Transverse colon (tissue), 4 donors: ENCODE measurements around the gene RCCD1. TPM values are rescaled to one million over a fixed set of nuclear protein-coding genes. Genes with fewer than 3 reads are reported as not detected.

Experiments
- DNase-seq: peaks from one replicate; pipeline ENCODE4 v3.0.0-alpha.2; 2019
- H3K27ac ChIP-seq, 4 donors: fragments of 200-600 bp; sonication (generic); 2 replicates each; pipeline ENCODE4 v1.5.1; 2016 to 2018; ENCODE audit warnings: inconsistent platforms in 4 of 4
- H3K27me3 ChIP-seq: fragments of 200-600 bp; sonication (generic); 2 replicates; pipeline ENCODE4 v1.5.1; 2017; ENCODE audit warnings: inconsistent platforms
- H3K36me3 ChIP-seq, 4 donors: fragments of 200-600 bp; sonication (generic); 2 replicates each; pipeline ENCODE4 v1.5.1; 2017 to 2019; ENCODE audit warnings: inconsistent platforms in 4 of 4
- H3K4me1 ChIP-seq, 4 donors: fragments of 200-600 bp; sonication (generic); 2 replicates each; pipeline ENCODE4 v1.5.1; 2017 to 2020; ENCODE audit warnings: inconsistent platforms in 4 of 4
- H3K4me3 ChIP-seq, 4 donors: fragments of 200-600 bp; sonication (generic); 1 replicate in 1 of 4; 2 replicates in 3 of 4; pipeline versions ENCODE4 v1.5.1 to v1.6.1; 2017 to 2019; ENCODE audit warnings: inconsistent platforms in 4 of 4
- H3K9me3 ChIP-seq, 2 donors: fragments of 200-600 bp; sonication (generic); 2 replicates each; pipeline ENCODE4 v1.5.1; 2017 to 2019; ENCODE audit warnings: inconsistent platforms in 2 of 2
- EP300 ChIP-seq: sonication (generic); formaldehyde crosslinking; IDR thresholded peaks from one replicate; pipeline ENCODE4 v1.6.1; 2017; ENCODE audit warnings: antibody characterized with exemption, low read depth
- POLR2A ChIP-seq: fragments of 450-650 bp; IDR thresholded peaks from one replicate; pipeline ENCODE4 v1.6.1; 2016; ENCODE audit warnings: antibody characterized with exemption, mild to moderate bottlenecking, moderate library complexity
- POLR2AphosphoS5 ChIP-seq, 3 donors: sonication (generic); formaldehyde crosslinking; IDR thresholded peaks; one replicate each; pipeline ENCODE4 v1.6.1; 2016; ENCODE audit warnings: antibody characterized with exemption in 3 of 3
- WGBS, 2 donors: methylation state at CpG; one replicate each; pipeline ENCODE4 v1.1.5; 2018; ENCODE audit warnings: low coverage in 1 of 2; 5-methylcytosine and 5-hydroxymethylcytosine counted together
- in situ Hi-C, 4 donors: fragments of 200-750 bp; cut with MboI; loops; one replicate each; pipeline versions ENCODE4 v1.15.0 to v1.15.1; 2017; ENCODE audit warnings: low sequenced_read_pairs in 3 of 4, low pct_ligation_motif_present in 1 of 4, low pct_unique_long_range_greater_than_20kb in 1 of 4
- intact Hi-C: fragments of 100-400 bp; cut with DNase I; formaldehyde crosslinking; loops from one replicate; pipeline ENCODE4 v1.15.1; 2023; ENCODE audit warnings: low total_unique reads
- total RNA-seq, 4 donors: library from RNA; depleted of rRNA; stranded (reverse); fragments of >200 nt; gene quantifications; one replicate each; pipeline ENCODE4 v1.1.0, GENCODE V29; 2016
- TF ChIP-seq, protein P1 (sequence below), 5 experiments: fragments of 200-600 bp in 3 of 5; fragments of 450-650 bp in 2 of 5; sonication (generic) in 3 of 5; IDR thresholded peaks; 1 replicate in 2 of 5; 2 replicates in 3 of 5; pipeline ENCODE4 v1.5.1; 2016 to 2017; ENCODE audit warnings: antibody characterized with exemption in 5 of 5, inconsistent platforms in 3 of 5, mild to moderate bottlenecking in 2 of 5, moderate library complexity in 1 of 5

Gene RCCD1
- total RNA-seq, 4 donors from 2014 or later, result 13.1 to 438 (median 16.2) TPM

DNA sequence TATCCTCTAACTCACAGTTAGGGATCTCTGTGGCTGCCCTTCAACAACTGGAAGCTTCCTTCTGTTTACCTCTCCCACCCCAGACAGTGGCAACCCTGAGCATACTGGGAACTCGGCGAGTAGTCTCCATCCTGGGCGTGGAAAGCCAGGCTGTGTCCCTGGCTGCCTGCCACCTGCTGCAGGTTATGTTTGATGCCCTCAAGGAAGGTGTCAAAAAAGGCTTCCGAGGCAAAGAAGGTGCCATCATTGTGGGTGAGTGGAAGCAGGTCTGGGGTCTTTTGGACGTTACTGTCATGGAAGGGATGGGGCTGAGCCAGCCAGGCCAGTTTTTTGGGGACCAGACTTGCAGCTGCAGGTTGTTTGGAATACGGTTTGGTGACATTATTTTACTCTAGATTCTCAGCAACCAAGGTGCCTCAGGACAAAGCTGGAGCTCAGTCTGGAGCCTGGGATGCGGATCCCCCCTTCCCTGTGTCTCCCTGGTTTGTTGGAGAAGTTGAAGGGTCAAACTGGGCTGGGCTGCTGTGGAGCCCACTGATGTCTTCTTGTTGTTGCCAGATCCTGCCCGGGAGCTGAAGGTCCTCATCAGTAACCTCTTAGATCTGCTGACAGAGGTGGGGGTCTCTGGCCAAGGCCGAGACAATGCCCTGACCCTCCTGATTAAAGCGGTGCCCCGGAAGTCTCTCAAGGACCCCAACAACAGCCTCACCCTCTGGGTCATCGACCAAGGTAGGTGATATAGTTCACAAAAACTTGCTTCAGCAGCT, 12.1 kb upstream of the RCCD1 start:
- Histone ChIP-seq H3K9me3 (no peaks in the 10 kb centered on the region), H3K4me1 (no peaks in the 10 kb centered on the region), H3K4me3 (no peak overlapping the region), H3K27me3 (no peaks in the 10 kb centered on the region), H3K36me3 (peaks cover 0 to 62% (median 33%) of the 10 kb centered on the region in 4 donors), H3K27ac (no peak overlapping the region)
- DNase-seq, result no peak
- WGBS, 2 donors, result 91% methylated on average over 10 of the region's 12 CpGs; no CpG with 5 or more reads in 1 of the 2 donors
- in situ Hi-C loops, result no loop called here
- intact Hi-C loops, result no loop called here
- TF ChIP-seq, protein P1, sequence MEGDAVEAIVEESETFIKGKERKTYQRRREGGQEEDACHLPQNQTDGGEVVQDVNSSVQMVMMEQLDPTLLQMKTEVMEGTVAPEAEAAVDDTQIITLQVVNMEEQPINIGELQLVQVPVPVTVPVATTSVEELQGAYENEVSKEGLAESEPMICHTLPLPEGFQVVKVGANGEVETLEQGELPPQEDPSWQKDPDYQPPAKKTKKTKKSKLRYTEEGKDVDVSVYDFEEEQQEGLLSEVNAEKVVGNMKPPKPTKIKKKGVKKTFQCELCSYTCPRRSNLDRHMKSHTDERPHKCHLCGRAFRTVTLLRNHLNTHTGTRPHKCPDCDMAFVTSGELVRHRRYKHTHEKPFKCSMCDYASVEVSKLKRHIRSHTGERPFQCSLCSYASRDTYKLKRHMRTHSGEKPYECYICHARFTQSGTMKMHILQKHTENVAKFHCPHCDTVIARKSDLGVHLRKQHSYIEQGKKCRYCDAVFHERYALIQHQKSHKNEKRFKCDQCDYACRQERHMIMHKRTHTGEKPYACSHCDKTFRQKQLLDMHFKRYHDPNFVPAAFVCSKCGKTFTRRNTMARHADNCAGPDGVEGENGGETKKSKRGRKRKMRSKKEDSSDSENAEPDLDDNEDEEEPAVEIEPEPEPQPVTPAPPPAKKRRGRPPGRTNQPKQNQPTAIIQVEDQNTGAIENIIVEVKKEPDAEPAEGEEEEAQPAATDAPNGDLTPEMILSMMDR (IDR thresholded peaks at IDR 0.05), result no peak
- no peak for TF ChIP-seq POLR2A
- TF ChIP-seq EP300, result no peak

DNA sequence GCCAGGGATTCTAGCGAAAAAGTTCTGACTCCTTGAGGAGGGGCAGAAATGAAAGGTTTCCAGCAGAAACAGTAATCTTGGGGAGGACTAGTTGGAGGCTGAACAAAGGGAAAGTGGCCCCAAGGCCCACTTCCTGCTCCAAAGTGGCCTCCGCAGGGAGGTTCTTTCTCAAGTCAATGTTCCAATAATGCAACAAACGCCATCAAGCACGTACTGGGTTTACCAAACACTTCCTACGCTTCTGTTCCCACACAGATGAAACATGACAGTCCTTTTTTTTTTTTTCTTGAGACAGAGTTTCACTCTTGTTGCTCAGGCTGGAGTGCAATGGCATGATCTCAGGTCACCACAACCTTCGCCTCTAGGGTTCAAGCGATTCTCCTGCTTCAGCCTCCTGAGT, 9.6 kb upstream of the RCCD1 start:
- WGBS, 2 donors, result 95 to 96% methylated on average over 3 to 7 of the region's 7 CpGs
- in situ Hi-C loops, result no loop called here
- Histone ChIP-seq H3K4me1 (peaks cover 0 to 4% (median 2%) of the 10 kb centered on the region in 4 donors), H3K36me3 (peaks cover 0 to 60% (median 28%) of the 10 kb centered on the region in 4 donors), H3K9me3 (no peaks in the 10 kb centered on the region), H3K27me3 (no peaks in the 10 kb centered on the region), H3K4me3 (no peak overlapping the region), H3K27ac (no peak overlapping the region)
- intact Hi-C loops, result no loop called here
- TF ChIP-seq EP300 (no peak), POLR2A (no peak), POLR2AphosphoS5 (IDR thresholded peaks at IDR 0.05) (no peak)
- TF ChIP-seq, protein P1 (IDR thresholded peaks at IDR 0.05), result no peak
- no peak for DNase-seq

DNA sequence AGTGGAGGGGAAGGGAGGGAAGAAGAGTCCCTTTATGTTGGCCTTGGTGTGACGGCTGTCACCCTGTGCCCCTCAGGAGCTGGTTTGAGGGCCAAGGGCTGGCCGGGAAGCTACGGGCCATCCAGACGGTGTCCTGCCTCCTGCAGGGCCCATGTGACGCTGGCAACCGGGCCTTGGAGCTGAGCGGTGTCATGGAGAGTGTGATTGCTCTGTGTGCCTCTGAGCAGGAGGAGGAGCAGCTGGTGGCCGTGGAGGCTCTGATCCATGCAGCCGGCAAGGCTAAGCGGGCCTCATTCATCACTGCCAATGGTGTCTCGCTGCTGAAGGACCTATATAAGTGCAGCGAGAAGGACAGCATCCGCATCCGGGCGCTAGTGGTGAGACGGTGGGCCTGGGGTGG, 8.1 kb upstream of the RCCD1 start:
- H3K36me3 ChIP-seq, result peaks cover 0 to 55% (median 21%) of the 10 kb centered on the region in 4 donors

DNA sequence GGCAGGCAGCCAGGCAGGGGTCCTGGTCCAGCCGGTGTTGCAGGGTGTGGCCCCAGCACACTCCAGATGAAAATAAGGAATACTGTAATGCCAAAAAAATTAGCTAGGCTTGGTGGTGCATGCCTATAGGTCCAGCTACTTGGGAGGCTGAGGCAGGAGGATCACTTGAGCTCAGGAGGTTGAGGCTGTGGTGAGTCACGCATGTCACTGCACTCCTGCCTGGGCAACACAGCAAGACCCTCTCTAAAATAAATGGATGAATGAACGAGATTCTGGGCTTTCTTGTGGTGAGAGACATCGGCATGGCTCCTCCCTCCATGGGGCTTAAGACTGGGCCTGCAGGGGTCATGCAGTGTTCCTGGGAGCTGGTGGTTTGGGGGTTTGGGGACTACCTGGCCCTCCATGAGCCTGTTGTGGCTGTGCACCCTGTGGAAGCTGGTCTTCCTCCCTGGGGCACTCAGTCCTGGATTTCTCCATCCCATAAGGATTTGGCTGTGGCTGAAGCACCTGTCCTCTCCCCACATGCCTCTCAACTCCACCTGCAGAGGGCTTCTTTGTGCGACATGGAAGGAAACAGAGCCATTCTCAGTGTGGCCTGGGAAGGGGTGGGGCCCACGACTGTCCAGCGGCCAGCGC, 7.6 kb upstream of the RCCD1 start:
- no peak for TF ChIP-seq POLR2AphosphoS5 (IDR thresholded peaks at IDR 0.05)
- TF ChIP-seq POLR2A, result no peak
- no peaks in the 10 kb centered on the region for H3K27me3 ChIP-seq
- intact Hi-C loops (no loop called here), in situ Hi-C loops (no loop called here)
- no peak overlapping the region for H3K4me3 ChIP-seq
- peaks cover 0 to 55% (median 21%) of the 10 kb centered on the region in 4 donors for H3K36me3 ChIP-seq
- H3K4me1 ChIP-seq, result peaks cover 0 to 4% (median 2%) of the 10 kb centered on the region in 4 donors
- H3K9me3 ChIP-seq, result no peaks in the 10 kb centered on the region
- H3K27ac ChIP-seq, result no peak overlapping the region
- 92 to 100% methylated on average over 1 to 8 of the region's 8 CpGs for WGBS, 2 donors
- DNase-seq, result no peak

More for the DNA sequence above, 8.1 kb upstream of the RCCD1 start:
- Histone ChIP-seq H3K27me3 (no peaks in the 10 kb centered on the region), H3K27ac (no peak overlapping the region), H3K9me3 (no peaks in the 10 kb centered on the region), H3K4me3 (no peak overlapping the region), H3K4me1 (peaks cover 0 to 4% (median 2%) of the 10 kb centered on the region in 4 donors)
- no peak for DNase-seq
- intact Hi-C loops, result no loop called here
- 80 to 96% methylated on average over 1 to 16 of the region's 16 CpGs for WGBS, 2 donors
- TF ChIP-seq, protein P1 (IDR thresholded peaks at IDR 0.05), result no peak
- no peak for TF ChIP-seq POLR2AphosphoS5 (IDR thresholded peaks at IDR 0.05)
- no peak for TF ChIP-seq EP300
- TF ChIP-seq POLR2A, result no peak
- in situ Hi-C loops, result no loop called here
